GM21515 (cell line): ENCODE data around the gene ZFAND3.

Experiments
- ATAC-seq: cut with Tn5 transposase; IDR thresholded peaks from one replicate; pipeline ENCODE4 v1.9.1; 2021; ENCODE audit not compliant: unreplicated experiment

The ZFAND3 gene

DNA sequence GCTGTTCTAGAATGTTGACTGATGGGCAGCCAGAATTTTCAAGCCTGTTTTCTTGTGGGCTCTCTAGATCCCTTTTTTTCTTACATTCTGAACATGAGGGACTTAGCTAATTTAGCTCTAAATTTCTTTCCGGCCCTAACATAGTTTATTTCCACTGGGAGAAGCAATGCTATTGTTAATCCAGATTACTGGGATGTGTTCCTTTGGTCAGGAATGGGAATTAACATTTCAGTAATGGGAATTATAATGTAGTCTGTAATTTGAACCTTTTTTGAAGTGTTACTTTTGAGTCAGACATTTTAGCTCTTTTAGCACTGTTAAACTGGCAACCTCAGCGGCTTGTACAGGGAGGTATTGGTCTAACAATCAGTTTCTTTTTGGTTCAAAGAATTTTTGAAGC lies 7.5 kb downstream of the ZFAND3 start:
- no peak for ATAC-seq

DNA sequence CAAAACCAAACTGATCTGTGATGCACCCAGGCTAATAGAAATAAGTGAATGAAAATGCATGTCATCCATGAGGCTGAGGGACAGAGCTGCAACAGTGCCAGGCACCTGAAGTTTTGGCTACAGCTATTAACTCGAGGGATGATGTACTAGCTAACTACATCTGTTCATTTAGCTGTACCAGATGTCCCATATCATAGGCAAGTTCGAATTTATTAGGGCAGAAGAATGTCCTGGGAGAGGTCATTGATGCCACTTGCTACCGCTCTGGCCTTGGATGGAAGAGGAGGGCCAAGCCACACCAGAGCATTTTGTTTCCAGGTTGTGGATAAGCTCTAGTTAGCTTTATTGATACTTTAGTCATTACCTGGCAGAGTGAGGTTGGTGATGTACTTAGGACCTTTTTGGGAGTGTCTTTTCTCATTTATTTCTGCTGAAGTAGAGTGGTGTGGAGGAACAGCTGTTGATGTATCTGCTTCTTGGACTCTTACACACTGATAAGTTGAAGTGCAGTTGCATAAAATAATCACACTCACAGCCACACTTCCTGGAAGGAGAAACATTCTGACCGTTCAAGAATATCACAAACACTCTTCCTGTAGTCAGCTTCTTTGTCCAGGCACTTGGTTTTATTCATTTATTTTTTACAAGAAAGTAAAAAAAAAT lies 8.2 kb downstream of the ZFAND3 start:
- no peak for ATAC-seq

DNA sequence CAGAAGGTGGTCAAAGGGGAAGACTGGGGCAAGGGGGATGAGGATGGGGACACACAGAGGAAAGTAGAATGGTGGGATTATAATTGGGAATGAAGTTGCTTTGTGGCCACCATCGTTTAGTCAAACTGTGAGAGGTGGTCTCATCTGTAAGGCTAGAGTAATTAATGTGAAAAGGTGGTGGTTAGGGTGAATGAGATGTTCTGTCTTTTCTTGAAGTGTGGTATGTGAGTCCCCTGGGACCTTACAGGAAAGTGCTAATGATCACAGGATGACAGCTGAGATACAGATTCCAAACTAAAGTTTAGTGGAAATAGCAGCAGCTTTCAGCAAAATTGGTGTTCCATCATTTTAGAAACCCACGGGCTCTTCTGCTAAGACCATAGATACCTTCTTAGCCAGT lies 10.7 kb downstream of the ZFAND3 start:
- no peak for ATAC-seq

DNA sequence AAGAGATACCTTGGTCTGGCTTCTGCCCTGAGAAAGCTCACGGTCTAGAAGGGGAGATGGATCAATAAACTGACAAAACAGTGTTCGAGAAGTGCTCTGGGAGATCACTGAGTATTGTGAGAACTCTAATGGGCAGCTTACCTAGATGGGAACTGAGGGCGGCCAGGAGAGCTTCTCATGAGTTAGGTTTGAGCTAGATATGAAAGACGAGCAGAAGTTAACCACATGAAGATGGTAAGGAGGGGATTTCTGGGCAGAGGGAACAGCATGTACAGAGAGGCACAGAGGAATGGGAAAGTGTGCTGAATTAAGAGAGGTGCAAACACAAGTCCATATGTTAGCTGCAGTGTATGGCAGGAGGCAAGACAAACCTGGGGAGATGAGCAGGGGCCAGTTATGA lies 11.9 kb downstream of the ZFAND3 start:
- ATAC-seq = no peak

DNA sequence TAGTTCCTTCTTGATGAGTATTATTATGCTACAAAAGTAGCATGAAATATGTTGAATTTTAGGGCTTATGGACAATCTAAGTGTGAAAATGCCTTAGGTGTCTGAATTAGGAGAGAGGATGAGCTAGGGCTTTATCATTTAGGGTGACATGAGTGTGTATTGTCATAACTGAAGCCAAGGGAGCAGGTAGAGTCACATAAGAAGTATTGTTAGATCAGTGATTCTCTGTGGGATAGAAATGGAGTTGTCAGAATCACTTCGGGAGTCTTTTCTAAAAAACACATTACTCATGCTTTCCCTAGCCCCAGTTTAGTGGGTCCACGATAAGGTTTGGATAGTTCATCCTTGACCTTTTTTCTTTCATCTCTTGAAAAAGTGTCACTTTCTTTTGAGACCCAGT lies 16.4 kb downstream of the ZFAND3 start:
- no peak for ATAC-seq

DNA sequence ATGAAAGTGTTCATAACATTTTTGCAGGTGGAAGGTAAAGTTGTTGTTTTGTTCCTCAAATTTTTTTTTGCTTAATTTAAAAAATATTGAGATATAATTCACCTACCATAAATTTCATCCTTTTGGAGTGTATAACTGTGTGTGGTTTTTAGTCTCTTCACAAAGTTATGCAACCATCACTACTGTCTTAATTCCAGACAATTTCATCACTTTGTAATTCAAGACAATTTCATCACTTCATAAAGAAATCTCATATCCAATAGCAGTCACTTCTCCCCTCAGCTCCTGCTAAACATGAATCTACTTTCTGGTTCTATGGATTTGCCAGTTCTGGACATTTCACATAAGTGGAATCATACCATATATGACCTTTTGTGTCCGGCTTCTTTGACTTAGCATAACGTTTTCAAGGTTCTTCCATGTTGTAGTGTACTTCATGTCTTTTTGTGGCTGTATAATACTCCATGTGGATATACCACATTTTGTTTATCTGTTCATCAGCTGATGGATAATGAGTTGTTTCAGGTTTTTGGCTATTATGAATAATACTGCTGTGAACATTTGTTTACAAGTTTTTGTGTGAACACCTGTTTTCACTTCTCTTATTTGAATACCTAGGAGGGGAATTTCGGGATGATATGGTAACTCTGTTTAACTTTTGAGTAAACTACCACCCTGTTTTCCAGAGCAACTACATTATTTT lies 18.8 kb downstream of the ZFAND3 start:
- no peak for ATAC-seq

DNA sequence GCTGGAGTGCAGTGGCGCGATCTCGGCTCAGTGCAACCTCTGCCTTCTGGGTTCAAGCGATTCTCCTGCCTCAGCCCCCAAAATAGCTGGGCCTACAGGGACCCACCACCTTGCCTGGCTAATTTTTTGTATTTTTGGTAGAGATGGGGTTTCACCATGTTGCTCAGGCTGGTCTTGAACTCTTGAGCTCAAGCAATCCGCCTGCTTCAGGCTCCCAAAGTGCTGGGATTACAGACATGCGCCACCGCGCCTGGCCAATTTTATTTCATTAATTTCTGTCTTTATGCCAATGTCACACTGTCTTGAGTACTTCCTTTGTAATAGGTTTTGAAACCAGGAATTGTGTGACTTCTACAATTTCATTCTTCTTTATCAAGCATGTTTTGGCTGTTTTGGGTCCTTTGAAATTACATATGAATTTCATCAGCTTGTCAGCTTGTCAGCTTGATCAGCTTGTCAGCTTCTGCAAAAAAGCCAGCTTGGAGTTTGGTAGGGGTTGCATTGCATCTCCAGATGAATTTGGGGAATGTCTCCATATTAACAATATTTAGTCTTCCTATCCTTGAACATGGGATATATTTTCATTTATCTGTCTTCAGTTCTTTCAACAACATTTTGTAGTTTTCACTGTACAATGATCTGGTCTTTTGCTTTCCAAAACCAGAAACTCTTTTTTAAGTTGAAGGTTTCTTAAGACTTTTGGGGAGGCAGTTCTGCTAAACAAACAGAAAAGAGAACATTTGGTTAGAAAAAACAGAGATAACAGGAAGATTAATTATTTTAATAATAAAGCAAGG lies 20.8 kb downstream of the ZFAND3 start:
- ATAC-seq = no peak

DNA sequence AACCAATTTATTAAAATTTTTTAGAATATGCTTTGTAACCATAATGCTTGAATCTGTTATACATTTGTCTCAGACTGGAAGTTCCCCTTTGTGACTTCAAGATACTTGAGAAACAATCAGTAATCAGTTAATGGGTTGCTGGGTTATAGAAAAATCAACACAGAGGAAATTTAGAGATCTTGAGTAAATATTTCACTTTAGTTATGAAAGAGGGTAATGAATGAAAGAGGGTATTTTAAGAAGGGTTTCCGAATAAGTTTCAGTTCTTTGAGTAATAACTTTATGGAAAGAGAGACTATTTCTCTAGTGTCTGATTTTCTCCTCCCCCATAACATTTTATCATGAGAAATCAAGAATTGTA lies 21.4 kb downstream of the ZFAND3 start:
- ATAC-seq = no peak

DNA sequence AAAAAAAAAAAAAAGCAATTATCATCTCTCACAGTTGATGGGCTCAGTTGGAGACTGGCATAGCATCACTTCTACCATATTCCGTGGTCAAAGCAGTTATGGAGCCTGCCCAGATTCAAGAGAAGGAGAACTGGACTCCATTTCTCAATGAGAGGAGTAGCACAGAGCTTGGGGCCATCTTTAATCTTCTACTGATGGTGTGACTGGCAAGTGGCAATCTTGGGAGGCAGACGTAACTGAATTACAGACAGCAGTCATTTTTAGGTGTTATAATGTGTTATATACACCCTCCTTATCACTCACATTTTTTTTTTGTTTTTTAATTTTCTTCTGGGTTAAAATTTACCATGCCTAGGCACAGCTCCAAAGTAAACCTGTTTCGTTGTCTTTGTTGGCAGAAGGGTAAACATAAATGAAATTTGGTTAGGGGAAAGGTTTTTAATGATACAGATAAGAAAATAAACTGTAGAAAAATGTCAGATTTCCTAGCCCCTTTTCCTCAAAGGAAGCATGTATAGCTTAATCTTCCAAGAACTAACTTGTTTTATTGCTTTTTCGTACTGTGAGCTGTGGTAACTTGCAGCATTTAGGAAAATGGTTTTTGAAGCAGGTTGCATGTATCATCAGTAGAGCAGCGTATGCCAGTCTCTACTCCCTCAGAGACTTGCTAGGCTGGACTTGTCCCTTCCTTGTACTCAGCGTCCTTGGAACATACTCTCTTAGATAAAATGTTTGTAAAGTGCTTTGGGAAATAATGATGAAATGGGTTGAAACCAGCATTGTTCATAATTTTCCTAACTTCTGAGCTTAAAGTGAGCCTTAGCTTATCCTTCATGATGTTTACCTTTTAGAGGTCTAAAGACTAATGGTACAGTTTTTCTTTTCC lies 25.7 kb downstream of the ZFAND3 start:
- no peak for ATAC-seq

DNA sequence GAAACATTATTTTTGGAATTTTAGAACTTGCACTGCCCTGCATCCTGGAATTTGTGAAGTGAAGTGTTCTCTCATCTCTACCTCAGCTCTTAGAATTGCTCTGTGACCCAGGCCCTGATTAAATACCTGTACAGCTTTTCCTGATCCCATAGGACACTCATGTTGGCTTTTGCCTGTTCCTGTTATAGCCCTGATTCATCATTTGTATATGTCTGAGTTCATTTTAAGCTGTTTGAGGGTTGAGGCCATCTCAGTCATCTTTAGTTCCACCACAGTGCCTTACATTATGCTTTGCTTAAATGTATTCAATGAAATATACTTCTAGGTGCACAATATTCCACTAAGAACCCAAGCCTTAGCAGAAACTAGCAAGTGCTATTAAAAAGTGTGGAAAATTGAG lies 26.4 kb downstream of the ZFAND3 start:
- ATAC-seq = no peak

DNA sequence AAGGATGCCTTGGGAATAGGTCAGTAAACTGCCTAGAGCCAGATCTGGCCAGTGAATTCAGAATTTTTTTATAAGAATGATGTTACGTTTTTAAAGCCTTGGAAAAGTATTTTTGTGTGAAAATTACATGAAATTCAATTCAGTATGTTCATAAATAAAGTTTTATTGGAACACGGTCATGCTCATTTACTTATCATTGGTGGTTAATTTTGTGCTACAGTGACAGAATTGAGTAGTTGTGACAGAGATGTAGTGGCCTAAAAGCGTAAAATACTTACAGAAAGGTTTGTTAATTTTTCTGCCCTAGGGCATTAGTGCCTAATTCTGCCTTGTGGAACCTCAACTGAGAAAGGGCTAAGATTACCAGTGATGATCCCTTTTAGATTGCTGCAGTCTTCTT lies 28.2 kb downstream of the ZFAND3 start:
- ATAC-seq = no peak

DNA sequence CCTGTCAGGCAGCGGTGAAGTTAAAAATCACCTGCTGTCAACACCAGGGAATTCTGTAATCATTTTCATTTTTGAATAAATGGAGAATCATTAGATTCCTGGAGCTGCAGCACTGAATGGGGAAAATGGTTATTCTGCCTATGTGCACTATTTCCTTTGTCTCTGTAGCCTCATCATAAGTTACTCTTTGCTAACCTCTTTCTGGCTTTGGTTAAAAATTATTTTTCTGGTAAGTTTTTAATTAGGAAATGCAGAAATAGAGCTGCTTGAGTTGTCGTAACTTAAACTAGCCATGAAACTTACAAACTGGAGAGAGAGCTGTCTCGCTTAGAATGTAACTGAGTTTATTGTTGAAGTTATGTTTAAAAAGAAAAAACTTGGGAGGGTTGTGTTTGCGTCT lies 28.8 kb downstream of the ZFAND3 start:
- ATAC-seq = no peak

DNA sequence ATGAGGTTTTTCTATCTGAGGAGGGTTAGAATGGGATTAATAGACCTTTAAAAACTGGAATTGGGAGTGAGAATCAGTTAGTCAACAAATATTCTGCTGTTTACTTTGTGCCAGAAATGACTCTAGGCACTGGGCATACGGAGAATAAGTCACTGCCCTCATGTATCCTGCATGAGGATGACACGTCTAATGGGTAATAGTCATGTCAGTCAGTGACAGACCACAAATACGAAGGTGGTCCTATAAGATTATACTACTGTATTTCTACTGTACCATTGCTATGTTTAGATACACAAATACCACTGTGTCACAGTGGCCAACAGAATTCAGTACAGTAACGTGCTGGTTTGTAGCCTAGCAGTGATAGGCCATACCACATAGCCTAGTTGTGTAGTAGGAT lies 30.7 kb downstream of the ZFAND3 start:
- ATAC-seq = no peak

DNA sequence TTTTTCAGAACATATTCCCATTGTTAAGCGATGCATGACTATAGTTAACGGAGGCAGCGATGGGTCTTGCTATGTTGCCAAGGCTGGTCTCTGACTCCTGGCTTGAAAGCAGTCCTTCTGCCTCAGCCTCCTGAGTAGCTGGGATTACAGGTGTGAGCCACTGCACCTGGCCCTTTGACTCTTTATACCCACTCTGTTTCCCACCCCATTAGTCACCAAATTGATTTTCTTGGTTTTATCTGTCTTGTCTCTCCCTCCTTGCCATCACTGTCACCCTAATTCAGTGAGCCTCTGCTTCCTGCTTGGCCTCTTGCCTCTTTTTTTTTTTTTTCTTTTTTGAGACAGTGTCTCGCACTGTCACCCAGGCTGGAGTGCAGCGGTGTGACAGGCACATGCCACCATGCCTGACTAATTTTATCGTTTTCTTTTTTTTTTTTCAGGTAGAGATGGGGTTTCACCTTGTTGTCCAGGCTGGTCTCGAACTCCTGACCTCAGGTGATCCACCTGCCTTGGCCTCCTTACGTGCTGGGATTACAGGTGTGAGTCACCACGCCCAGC lies 31.3 kb downstream of the ZFAND3 start:
- ATAC-seq = no peak

DNA sequence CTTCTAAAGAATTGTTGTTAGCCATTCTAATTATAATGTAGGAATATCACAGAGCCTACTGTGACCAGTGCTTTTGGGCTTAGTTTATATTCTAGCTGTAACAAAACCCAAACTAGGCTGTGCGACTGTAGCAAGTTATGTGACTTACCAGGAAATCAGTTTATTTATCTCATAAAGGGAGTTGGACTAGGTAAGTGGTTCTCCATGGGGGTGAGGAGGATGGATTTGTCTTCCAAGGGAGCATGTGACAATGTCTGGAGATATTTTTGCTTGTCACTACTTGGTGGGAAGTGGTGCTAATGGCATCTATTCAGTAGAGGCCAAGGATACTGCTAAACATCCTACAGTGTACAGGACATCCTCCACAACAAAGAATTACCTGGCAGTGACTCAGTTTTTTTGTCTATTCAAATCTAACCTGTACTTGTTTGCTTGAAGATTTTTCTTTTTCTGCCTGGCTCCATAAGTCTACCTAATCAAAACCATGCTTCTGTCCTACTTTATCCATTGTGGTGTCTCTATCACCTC lies 32.5 kb downstream of the ZFAND3 start:
- no peak for ATAC-seq

DNA sequence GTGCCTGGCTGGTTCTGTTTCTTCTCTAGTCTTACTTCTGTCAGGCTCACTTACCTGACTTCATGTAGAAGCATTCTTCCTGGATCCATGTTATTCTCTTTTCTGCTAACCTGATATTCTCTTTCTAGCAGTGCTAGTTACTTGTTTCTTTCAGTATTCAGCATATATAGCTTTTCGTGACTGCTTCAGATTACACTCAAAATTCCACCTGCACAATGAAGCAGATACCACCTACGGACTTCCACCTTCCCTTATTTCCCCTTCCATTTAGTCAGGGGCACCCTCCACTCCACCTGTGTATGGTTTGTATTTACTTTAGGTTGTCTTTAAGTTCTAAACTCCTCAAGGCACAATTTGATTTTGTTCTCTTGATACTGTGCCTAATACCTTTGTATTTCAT lies 36.8 kb downstream of the ZFAND3 start:
- ATAC-seq = no peak

DNA sequence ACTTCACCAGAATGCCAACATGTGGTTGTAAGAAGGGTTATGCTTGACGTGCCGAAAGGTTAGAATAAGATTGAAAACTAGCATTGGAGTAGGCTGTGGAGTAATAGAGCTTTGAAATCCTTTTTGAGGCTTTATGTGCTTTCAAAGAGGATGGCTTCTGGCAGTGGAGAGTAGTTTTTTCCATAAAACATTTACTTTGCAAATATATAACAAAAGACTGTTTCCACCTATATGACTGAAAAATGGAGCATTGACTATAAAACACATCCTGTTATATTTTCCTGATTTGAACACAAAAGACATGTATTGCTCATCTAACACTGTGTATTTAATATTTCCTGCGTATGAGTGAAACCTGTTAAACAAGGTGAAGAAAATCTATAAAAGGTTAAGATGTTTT lies 38.8 kb downstream of the ZFAND3 start:
- no peak for ATAC-seq

DNA sequence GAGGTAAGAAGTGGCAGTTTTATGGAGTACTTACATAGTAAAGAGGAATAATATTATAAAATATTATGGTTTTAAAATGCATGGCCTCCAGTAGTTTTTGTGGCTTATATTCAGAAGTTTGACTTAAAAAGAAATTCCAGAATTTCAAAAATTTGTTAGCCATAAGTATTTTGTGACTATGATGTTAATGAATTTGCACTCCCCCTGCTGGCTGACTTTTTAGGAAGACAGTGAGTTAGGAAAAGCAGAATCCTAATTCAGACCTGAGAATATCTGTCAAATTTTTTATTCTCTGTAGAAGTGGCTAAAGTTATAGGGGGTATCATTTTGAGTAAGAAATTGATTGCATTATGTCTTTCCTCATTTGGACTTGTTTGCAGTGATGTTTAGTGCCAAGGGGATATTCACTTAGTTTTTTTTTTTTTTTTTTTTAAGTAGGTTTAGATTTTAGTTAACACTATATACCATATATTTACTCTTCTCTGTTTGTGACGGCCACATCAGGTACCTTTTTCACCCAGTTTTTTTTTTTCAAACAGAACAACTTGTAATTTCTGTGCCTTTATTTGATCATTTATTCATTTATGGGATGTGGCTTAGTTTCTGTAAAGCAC lies 40.8 kb downstream of the ZFAND3 start:
- ATAC-seq = no peak

DNA sequence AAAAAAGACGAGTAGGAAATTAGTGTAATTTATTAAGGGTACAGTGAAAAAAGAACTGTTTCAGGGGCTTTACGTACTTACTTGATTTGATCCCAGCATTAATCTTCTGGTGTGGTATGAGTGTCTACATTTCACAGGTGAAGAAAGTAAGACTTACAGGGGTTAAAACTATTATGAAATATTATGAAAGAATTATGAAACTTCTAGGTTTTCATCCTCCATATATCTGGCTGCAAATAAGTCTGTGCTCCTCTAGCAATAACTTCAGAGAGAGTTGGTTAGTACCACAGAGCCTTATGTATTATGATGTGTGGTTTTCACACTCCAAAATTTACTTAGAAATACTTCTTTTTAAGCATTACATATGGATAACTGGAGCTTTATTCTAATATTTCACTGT lies 41.9 kb downstream of the ZFAND3 start:
- no peak for ATAC-seq

DNA sequence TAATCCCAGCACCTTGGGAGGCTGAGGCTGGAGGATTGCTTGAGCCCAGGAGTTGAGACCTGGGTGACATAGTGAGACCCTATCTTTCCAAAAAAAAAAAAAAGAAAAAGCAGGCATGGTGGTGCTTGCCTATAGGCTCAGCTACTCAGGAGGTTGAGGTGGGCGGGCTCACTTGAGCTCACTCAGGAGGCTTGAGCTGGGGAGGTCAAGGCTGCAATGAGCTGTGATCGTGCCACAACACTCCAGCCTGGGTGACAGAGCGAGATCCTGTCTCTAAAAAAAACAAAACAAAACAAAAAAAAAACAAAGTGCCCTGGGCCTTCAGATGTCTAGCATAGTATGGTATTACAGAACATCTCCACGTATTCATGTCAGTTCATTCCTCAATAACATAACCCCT lies 42.9 kb downstream of the ZFAND3 start:
- no peak for ATAC-seq
